Ishikawa (cell line): Measurements from ENCODE around the gene KPNA6.

Experiments used
- CEBPB ChIP-seq: IDR thresholded peaks from 2 replicates; pipeline ENCODE4 v1.6.1; 2012
- CREB1 ChIP-seq: IDR thresholded peaks from 2 replicates; pipeline ENCODE4 v1.6.1; 2012; ENCODE audit warnings: low read depth
- EGR1 ChIP-seq: IDR thresholded peaks from 2 replicates; pipeline ENCODE4 v1.6.1; 2012
- FOXM1 ChIP-seq: IDR thresholded peaks from 2 replicates; pipeline ENCODE4 v1.6.1; 2012; ENCODE audit warnings: low read depth, borderline replicate concordance
- NFIC ChIP-seq: IDR thresholded peaks from 2 replicates; pipeline ENCODE4 v1.6.1; 2012
- RAD21 ChIP-seq: IDR thresholded peaks from 2 replicates; pipeline ENCODE4 v1.6.1; 2012; ENCODE audit warnings: low read depth
- TAF1 ChIP-seq: IDR thresholded peaks from 2 replicates; pipeline ENCODE4 v1.6.1; 2012; ENCODE audit warnings: low read depth, mild to moderate bottlenecking
- TCF12 ChIP-seq: IDR thresholded peaks from 2 replicates; pipeline ENCODE4 v1.6.1; 2012; ENCODE audit warnings: low read depth
- TEAD4 ChIP-seq: IDR thresholded peaks from 2 replicates; pipeline ENCODE4 v1.6.1; 2012
- YY1 ChIP-seq: IDR thresholded peaks from 2 replicates; pipeline ENCODE4 v1.6.1; 2012; ENCODE audit warnings: low read depth
- ZBTB7A ChIP-seq: IDR thresholded peaks from 2 replicates; pipeline ENCODE4 v1.6.1; 2012; ENCODE audit warnings: low read depth
- TF ChIP-seq, protein P1 (sequence below): IDR thresholded peaks from 2 replicates; pipeline ENCODE4 v1.6.1; 2012; ENCODE audit warnings: low read depth, mild to moderate bottlenecking
- TF ChIP-seq, protein P2 (sequence below): IDR thresholded peaks from 2 replicates; pipeline ENCODE4 v1.6.1; 2012
- TF ChIP-seq, protein P3 (sequence below): IDR thresholded peaks from 2 replicates; pipeline ENCODE4 v1.6.1; 2012

KPNA6 gene

DNA sequence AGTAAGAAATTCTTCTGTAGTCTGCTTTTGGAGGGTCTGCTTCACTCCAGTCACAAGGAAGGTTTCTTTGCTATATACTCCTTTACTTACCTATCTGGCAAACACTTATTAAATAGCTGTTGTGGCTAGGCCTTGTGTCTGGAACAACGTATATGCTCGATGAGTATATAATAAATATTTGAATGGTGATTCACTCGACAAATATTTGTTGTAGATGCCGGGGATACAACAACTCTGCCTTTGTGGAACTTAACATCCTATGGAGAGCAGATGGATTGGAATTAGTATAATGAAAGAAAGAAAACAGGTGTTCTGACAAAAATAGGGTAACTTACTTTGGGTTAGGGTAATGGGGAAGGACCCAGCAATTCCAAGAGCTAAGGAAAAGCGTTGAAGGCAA lies 31.1 kb downstream of the KPNA6 start:
- TF ChIP-seq, protein P1, sequence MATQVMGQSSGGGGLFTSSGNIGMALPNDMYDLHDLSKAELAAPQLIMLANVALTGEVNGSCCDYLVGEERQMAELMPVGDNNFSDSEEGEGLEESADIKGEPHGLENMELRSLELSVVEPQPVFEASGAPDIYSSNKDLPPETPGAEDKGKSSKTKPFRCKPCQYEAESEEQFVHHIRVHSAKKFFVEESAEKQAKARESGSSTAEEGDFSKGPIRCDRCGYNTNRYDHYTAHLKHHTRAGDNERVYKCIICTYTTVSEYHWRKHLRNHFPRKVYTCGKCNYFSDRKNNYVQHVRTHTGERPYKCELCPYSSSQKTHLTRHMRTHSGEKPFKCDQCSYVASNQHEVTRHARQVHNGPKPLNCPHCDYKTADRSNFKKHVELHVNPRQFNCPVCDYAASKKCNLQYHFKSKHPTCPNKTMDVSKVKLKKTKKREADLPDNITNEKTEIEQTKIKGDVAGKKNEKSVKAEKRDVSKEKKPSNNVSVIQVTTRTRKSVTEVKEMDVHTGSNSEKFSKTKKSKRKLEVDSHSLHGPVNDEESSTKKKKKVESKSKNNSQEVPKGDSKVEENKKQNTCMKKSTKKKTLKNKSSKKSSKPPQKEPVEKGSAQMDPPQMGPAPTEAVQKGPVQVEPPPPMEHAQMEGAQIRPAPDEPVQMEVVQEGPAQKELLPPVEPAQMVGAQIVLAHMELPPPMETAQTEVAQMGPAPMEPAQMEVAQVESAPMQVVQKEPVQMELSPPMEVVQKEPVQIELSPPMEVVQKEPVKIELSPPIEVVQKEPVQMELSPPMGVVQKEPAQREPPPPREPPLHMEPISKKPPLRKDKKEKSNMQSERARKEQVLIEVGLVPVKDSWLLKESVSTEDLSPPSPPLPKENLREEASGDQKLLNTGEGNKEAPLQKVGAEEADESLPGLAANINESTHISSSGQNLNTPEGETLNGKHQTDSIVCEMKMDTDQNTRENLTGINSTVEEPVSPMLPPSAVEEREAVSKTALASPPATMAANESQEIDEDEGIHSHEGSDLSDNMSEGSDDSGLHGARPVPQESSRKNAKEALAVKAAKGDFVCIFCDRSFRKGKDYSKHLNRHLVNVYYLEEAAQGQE, result no peak
- TF ChIP-seq CEBPB, result no peak
- TF ChIP-seq TEAD4, result peak; percentile 57; the same call in 1 of the 2 replicates
- TF ChIP-seq RAD21, result no peak
- TF ChIP-seq TAF1, result no peak
- TF ChIP-seq NFIC, result no peak

DNA sequence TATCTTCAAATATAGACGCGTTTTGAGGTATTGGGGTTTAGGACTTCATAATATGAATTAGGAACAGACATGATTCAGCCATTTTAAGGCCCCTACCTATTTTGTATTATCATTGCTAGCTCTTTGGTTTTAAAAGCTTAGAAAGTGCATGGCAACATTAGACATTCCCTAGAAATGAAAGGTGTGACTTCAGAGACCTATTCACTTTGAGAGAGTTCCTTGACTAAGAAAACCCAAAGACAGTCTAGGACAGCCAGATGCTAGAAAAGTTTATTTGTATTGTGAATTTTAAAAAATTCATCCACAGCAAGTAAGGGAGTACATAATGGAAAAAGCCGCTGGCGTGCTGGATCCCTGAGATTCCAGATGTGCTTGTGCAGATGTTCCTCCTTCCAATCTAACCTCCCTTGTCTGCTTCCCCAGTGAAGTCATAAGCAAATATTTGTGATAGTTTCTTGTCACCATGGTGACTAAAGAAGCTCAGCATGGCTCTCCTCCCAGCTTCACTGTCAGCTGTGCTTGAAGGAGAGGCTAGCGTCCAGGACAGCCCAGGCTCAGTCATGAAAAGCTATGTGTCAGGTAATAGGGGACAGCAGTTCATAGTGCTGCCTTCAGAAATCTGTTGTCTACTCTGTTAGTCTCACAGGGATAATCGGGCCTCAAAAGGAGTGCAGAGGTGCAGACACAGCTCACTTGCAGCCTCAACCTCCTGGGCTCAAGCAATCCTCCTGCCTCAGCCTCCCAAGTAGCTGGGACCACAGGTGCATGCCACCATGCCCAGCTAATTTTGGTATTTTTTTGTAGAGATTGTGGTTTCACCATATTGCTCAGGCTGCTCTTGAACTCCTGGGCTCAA lies 34.8 kb downstream of the KPNA6 start:
- TF ChIP-seq, protein P1, result no peak
- TF ChIP-seq EGR1 (no peak), CREB1 (no peak), TCF12 (no peak)

DNA sequence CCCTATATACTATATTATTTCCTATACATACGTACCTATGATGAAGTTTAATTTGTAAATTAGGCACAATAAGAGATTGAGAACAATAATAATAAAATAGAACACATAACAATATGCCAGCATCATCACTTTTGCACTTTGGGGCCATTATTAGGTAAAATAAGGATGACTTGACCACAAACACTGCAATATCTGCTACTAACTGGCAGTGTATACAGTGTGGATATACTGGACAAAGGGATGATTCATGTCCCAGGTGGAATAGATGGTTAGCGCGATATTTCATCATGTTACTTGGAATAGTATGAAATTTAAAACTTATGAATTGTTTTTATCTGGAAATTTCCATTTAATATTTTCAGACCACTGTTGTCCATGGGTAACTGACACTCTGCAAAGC lies 36.2 kb downstream of the KPNA6 start:
- TF ChIP-seq CEBPB, result no peak
- TF ChIP-seq CREB1, result no peak
- TF ChIP-seq EGR1, result no peak
- no peak for TF ChIP-seq FOXM1
- TF ChIP-seq YY1, result no peak
- TF ChIP-seq TAF1, result no peak
- TF ChIP-seq, protein P2, sequence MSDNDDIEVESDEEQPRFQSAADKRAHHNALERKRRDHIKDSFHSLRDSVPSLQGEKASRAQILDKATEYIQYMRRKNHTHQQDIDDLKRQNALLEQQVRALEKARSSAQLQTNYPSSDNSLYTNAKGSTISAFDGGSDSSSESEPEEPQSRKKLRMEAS, result no peak
- TF ChIP-seq, protein P3, sequence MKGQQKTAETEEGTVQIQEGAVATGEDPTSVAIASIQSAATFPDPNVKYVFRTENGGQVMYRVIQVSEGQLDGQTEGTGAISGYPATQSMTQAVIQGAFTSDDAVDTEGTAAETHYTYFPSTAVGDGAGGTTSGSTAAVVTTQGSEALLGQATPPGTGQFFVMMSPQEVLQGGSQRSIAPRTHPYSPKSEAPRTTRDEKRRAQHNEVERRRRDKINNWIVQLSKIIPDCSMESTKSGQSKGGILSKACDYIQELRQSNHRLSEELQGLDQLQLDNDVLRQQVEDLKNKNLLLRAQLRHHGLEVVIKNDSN, result no peak
- no peak for TF ChIP-seq NFIC
- TF ChIP-seq TEAD4, result no peak

DNA sequence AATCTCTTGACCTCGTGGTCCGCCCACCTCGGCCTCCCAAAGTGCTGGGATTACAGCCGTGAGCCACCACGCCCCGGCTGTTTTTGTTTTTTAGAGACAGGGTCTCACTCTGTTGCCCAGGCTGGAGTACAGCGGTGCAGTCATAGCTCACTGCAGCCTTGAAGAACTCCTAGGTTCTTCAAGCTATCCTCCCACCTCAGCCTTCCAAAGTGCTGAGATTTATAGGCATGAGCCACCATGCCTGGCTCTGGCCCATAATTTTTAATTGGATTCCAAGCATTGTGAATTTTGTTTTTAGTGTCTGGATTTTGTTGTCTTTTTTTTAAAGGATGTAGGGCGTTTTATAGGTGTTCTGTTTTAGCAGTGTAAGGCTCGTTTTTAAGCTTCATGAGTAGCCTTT lies 43.0 kb downstream of the KPNA6 start:
- TF ChIP-seq, protein P3, result no peak
- TF ChIP-seq, protein P2, result no peak
- TF ChIP-seq YY1, result no peak
- TF ChIP-seq TEAD4, result no peak
- TF ChIP-seq NFIC, result no peak
- TF ChIP-seq EGR1, result no peak
- no peak for TF ChIP-seq TAF1
- TF ChIP-seq CEBPB, result no peak
- TF ChIP-seq, protein P1, result no peak

DNA sequence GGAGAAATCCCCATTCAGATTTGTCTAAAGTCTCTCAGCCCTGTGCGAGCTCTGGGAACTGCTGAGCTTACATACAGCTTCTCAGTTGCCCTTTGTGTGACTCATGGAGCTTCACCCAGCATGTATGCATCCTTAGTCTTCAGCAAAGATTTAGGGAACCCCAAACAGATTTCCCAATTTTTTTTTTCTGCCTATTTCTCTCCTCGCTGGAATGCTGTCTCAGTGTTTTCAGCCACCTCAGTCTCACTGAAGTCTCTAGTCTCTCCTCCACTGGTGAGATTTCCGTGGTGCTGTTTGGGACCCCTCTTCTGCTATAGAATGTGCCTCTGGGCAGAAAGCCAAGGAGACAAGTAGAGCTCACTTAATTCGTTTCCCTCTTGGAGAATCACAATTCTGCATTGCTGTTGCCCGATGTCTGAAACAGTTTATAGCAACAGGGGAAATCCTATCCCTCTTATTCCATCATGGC lies 43.5 kb downstream of the KPNA6 start:
- TF ChIP-seq ZBTB7A (no peak), FOXM1 (no peak), TCF12 (no peak)
